NT2/D1 (cell line): ENCODE data around the gene PHB1.

ENCODE experiments used
- YY1 ChIP-seq: IDR thresholded peaks from 2 replicates; pipeline ENCODE4 v1.6.1; 2011; ENCODE audit not compliant: insufficient read length, insufficient read depth
- ZNF274 ChIP-seq: IDR thresholded peaks from 2 replicates; pipeline ENCODE4 v1.6.1; 2011; ENCODE audit warnings: mild to moderate bottlenecking, low read depth, low read length

GRCh38 chr17:49407981-49408501, 6.6 kb downstream of the PHB1 start:
- TF ChIP-seq ZNF274: no peak
- TF ChIP-seq YY1: no peak
